Testis (tissue), 3 donors: ENCODE data around the gene CARM1. TPM values are rescaled to one million over a fixed set of nuclear protein-coding genes. Genes with fewer than 3 reads are reported as not detected.

Source experiments
- DNase-seq: peaks from one replicate; pipeline ENCODE4 v3.0.0-alpha.2; 2019
- H3K27ac ChIP-seq, 2 donors: fragments of 200-600 bp; sonication (generic); one replicate each; pipeline ENCODE4 v1.5.1; 2019
- H3K27me3 ChIP-seq: fragments of 200-600 bp; sonication (generic); one replicate; pipeline ENCODE4 v1.5.1; 2019
- H3K36me3 ChIP-seq: fragments of 200-600 bp; sonication (generic); one replicate; pipeline ENCODE4 v1.5.1; 2017; ENCODE audit warnings: low read depth; ENCODE audit errors: missing control alignments
- H3K4me1 ChIP-seq: fragments of 200-600 bp; sonication (generic); one replicate; pipeline ENCODE4 v1.5.1; 2019
- H3K4me3 ChIP-seq, 2 donors: fragments of 200-600 bp; sonication (generic); one replicate each; pipeline ENCODE4 v1.5.1; 2017 to 2019
- H3K9me3 ChIP-seq: fragments of 200-600 bp; sonication (generic); one replicate; pipeline ENCODE4 v1.5.1; 2017
- CTCF ChIP-seq, 3 experiments: fragments of 450-650 bp in 2 of 3; fragments of 200-600 bp in 1 of 3; sonication (generic) in 1 of 3; IDR thresholded peaks; one replicate each; pipeline ENCODE4 v1.5.1; 2016 to 2019; ENCODE audit warnings: antibody characterized with exemption in 3 of 3, mild to moderate bottlenecking in 2 of 3, moderate library complexity in 1 of 3
- POLR2A ChIP-seq: fragments of 450-650 bp; IDR thresholded peaks from one replicate; pipeline ENCODE4 v1.6.1; 2017; ENCODE audit warnings: antibody characterized with exemption, mild to moderate bottlenecking, moderate library complexity
- WGBS, 2 donors: methylation state at CpG; one replicate each; pipeline ENCODE4 v1.1.5; 2018; 5-methylcytosine and 5-hydroxymethylcytosine counted together
- intact Hi-C: fragments of 100-400 bp; cut with DNase I; formaldehyde crosslinking; loops from one replicate; pipeline ENCODE4 v1.15.1; 2023; ENCODE audit warnings: low total_unique reads
- polyA plus RNA-seq: library from polyadenylated mRNA; stranded (reverse); fragments of 350-450 nt; fragmentation: Illumina TruSeq; extraction: RNeasy Lipid Tissue Mini Kit (QIAGEN cat#74804); gene quantifications from one replicate; pipeline ENCODE4 v1.2.3, GENCODE V29; 2014; ENCODE audit warnings: low read depth, low replicate concordance; ENCODE audit not compliant: insufficient read depth
- total RNA-seq, 2 donors: library from RNA; depleted of rRNA; stranded (reverse); fragments of >200 nt; gene quantifications; one replicate each; pipeline ENCODE4 v1.2.3, GENCODE V29; 2016

Gene CARM1
- total and polyA plus RNA-seq, 3 donors from 2014 or later: 79.5 to 110 (median 82.4) TPM

GRCh38 chr19:10887616-10888367 is 16.4 kb downstream of the CARM1 start:
- peaks cover 15% of the 10 kb centered on the region for H3K4me1 ChIP-seq
- no peak overlapping the region for H3K27ac ChIP-seq
- intact Hi-C loops: no loop called here

GRCh38 chr19:10888421-10888866 is 17.1 kb downstream of the CARM1 start:
- Histone ChIP-seq H3K27me3 (no peaks in the 10 kb centered on the region), H3K4me3 (no peak overlapping the region), H3K36me3 (no peaks in the 10 kb centered on the region), H3K9me3 (no peaks in the 10 kb centered on the region), H3K27ac (no peak overlapping the region), H3K4me1 (peaks cover 15% of the 10 kb centered on the region)
- 77 to 82% methylated on average over 6 to 13 of the region's 13 CpGs for WGBS, 2 donors
- intact Hi-C loops: no loop called here
- DNase-seq: no peak
- TF ChIP-seq POLR2A (no peak), CTCF (IDR thresholded peaks at IDR 0.05) (no peak)

More at GRCh38 chr19:10887616-10888367, 16.4 kb downstream of the CARM1 start:
- no peak for TF ChIP-seq CTCF (IDR thresholded peaks at IDR 0.05)
- TF ChIP-seq POLR2A: no peak
- Histone ChIP-seq H3K9me3 (no peaks in the 10 kb centered on the region), H3K27me3 (no peaks in the 10 kb centered on the region), H3K4me3 (no peak overlapping the region), H3K36me3 (no peaks in the 10 kb centered on the region)
- DNase-seq: no peak
- WGBS, 2 donors: 85% methylated on average over 6 to 9 of the region's 9 CpGs

GRCh38 chr19:10889880-10890279 is 18.5 kb downstream of the CARM1 start:
- intact Hi-C loops: no loop called here
- peaks cover 25% of the 10 kb centered on the region for H3K4me1 ChIP-seq
- no peak overlapping the region for H3K27ac ChIP-seq
- 92 to 96% methylated on average over 4 of the region's 4 CpGs for WGBS, 2 donors
- no peaks in the 10 kb centered on the region for H3K27me3 ChIP-seq
- no peaks in the 10 kb centered on the region for H3K9me3 ChIP-seq
- H3K4me3 ChIP-seq: no peak overlapping the region
- TF ChIP-seq POLR2A (no peak), CTCF (IDR thresholded peaks at IDR 0.05) (no peak)
- DNase-seq: no peak
- no peaks in the 10 kb centered on the region for H3K36me3 ChIP-seq

- intact Hi-C loops: no loop called here
- H3K4me3 ChIP-seq: no peak overlapping the region
- H3K9me3 ChIP-seq: no peaks in the 10 kb centered on the region
- no peak for DNase-seq
- no peak for TF ChIP-seq POLR2A
- TF ChIP-seq CTCF (IDR thresholded peaks at IDR 0.05): no peak
- H3K36me3 ChIP-seq: no peaks in the 10 kb centered on the region
- no peak overlapping the region for H3K27ac ChIP-seq
- WGBS, 2 donors: 64 to 76% methylated on average over 13 to 21 of the region's 21 CpGs
- H3K27me3 ChIP-seq: no peaks in the 10 kb centered on the region
- peaks cover 26% of the 10 kb centered on the region for H3K4me1 ChIP-seq
Measured at GRCh38 chr19:10891405-10892086, 20.2 kb downstream of the CARM1 start.
